HG03432 (cell line): ENCODE measurements around the gene SFTA2.
"Not testable (repeated sequence)": the region's sequence is repeated elsewhere in the genome, so short reads cannot be mapped to it uniquely, and the experiment has no call there.

Source experiments
- ATAC-seq: cut with Tn5 transposase; IDR thresholded peaks from one replicate; pipeline ENCODE4 v1.9.1; 2021; ENCODE audit warnings: mild to moderate bottlenecking, moderate library complexity; ENCODE audit not compliant: unreplicated experiment

Gene SFTA2

GRCh38 chr6:30914076-30914853 is 17.7 kb downstream of the SFTA2 start, which contains the start of gene VARS2:
Gene VARS2 (plus strand): TSS chr6:30914238. CDS start chr6:30914837, 599 bp downstream.
- peak; percentile 81 for ATAC-seq

DNA sequence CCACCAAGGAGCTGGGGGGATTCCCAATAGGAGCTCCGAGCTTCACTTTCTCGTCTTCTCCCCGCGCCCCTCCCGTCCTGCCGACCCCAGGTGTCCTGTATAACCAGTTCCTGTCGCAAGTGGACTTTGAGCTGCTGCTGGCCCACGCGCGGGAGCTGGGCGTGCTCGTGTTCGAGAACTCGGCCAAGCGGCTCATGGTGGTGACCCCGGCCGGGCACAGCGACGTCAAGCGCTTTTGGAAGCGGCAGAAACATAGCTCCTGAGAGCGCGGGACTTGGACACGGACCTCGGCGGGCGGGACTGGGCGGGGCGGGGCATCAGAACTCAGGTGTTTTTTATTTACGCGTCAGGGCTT is 18.3 kb downstream of the SFTA2 start:
- peak; percentile 18 for ATAC-seq

DNA sequence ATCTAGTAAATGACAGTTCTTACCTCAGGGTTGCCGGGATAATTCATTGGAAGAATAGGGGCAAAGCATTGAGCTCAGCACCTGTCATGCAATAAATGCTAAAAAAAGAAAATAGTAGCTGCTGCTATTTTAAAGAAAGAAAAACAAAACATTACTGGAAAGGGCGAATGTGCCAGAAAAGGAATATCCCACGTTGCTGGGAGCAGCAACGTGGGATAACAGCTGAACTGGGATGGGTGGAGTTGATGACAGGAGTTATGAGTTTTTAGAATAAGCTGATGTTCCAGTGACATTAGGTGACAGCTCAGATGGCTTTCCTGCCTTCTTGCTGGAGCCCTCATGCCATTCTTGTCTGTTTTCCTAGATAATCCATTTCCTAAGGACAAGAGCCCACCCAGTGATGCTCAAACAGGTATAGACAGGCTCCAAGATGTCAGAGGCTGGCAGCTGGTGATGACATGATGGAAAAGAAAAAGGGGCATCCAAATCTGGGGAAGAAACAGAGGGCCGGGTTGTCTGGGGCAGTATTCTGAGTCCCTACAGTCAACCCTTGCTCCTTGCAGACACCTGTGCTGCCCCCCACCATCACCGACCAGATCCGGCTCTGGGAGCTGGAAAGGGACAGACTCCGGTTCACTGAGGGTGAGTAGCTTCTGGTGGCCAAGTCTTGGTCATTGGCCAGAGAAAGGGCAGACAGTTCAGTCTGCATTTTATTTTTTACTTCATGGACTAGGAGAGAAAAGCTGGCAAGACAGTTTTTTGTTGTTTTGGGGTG is 19.0 kb downstream of the SFTA2 start:
- ATAC-seq, result no peak

- not testable (repeated sequence) for ATAC-seq
Observed at GRCh38 chr6:30910473-30910872, 21.5 kb downstream of the SFTA2 start.

- ATAC-seq, result no peak
Observed at GRCh38 chr6:30908700-30909099, 23.3 kb downstream of the SFTA2 start.

DNA sequence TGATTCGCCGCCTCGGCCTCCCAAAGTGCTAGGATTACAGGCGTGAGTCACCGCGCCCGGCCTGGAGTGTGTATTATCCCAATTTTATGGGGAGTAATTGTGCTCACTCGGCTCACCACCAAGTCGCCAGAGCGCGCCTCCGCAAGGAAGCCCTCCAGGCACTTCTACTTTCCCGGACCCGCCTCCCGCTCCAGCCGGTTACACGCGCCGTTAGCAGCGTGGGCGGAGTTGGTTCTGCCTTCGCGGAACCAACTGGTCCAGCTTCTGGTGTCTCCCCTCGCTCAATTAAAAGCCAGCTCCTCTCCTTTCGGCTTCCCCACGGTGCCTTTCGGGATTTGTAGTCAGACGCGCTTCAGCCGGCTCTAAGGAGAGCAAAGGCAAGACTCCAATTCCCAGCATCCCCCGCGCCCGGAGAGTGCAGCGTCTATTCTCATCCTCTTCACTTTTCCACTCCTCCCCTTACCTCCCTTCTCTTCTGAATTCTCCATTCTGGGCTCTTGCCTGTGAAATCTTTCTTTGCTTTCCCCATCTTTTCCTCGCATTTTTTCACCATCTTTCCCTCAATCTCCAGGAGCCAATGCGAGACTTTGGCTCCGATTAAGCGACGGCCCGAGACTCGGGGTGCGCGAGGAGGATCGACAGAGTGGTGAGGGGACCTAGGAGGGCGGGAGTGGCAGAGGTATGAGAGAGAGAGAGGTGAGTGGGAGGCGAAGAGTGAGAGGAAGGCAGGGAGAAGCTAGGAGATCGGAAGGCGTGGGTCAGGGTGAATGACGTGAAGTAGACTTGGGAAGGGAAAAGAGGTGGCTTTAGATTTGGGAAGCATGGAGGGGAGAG is 24.0 kb downstream of the SFTA2 start, which contains the start of gene GTF2H4:
Gene GTF2H4 (plus strand): TSS at position 450 of the 834 bp plus-strand sequence.
- peak; percentile 92 for ATAC-seq

DNA sequence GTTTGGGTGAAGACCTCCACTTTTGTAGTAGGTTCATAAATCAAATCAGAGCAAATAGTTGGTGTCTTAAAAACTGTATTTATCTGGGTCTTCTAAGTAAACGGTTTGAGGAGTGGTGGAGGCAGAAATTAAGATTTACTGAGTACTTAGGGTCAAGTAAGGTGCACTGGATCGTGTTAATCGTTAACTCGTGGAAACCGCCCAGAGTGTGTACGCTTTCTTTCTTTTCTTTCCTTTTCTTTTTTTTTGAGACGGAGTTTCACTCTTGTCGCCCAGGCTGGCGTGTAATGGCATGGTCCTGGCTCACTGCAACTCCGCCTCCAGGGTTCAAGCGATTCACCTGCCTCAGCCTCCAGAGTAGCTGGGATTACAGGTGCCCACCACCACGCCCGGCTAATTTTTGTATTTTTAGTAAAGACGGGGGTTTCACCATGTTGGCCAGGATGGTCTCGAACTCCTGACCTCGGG is 24.6 kb downstream of the SFTA2 start:
- not testable (repeated sequence) for ATAC-seq

DNA sequence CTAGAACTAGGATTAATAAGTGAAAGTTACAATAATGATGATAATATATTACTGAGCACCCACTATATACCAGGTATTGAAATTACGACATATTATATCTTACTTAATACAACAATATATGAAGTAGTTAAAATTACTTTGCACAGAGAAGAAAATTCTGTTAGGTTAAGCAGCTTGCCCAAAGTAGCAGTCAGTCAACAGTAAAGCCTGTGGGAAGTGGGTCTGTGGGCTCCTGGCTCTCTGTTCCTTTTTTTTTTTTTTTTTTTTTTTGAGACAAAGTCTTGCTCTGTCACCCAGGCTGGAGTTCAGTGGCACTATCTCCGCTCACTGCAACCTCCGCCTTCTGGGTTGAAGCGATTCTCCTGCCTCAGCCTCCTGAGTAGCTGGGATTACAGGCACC is 28.7 kb downstream of the SFTA2 start:
- no peak for ATAC-seq

DNA sequence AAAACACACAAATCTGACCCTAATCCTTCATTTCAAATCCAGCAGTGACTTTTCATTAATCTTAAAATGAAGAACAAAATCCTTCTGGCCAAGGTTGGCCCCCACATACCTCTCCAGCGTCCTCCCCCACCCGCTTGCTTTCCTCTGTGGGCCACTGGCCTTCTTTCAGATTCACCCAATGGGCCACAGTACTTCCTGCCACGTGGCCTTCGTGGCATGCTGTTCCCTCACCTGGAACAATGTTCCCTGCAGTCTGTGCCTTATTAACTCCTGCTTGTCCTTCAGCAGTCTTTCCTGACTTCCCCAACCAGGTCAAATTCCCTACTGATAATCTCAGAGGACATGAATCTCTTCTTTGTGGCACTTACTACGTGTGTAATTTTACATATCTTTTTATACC is 29.3 kb downstream of the SFTA2 start:
- ATAC-seq, result no peak

- not testable (repeated sequence) for ATAC-seq
Observed at GRCh38 chr6:30902196-30902595, 29.8 kb downstream of the SFTA2 start.

DNA sequence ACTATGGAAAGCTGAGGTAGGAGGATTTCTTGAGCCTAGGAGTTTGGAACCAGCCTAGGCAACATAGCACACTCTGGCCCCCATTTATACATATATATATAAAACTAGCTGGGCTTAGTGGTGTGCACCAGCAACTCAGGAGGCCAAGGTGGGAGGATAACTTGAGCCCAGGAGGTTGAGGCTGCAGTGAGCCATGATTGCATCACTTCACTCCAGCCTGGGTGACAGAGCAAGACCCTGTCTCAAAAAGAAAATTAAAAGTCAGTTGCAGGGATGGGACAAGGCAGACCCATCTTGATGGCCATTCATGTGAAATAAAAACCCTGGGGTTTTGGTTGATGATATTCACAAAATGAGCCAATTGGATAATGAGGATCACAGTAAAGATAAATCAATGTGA is 30.5 kb downstream of the SFTA2 start:
- no peak for ATAC-seq

- ATAC-seq, result no peak
Observed at GRCh38 chr6:30900863-30901417, 31.0 kb downstream of the SFTA2 start.

DNA sequence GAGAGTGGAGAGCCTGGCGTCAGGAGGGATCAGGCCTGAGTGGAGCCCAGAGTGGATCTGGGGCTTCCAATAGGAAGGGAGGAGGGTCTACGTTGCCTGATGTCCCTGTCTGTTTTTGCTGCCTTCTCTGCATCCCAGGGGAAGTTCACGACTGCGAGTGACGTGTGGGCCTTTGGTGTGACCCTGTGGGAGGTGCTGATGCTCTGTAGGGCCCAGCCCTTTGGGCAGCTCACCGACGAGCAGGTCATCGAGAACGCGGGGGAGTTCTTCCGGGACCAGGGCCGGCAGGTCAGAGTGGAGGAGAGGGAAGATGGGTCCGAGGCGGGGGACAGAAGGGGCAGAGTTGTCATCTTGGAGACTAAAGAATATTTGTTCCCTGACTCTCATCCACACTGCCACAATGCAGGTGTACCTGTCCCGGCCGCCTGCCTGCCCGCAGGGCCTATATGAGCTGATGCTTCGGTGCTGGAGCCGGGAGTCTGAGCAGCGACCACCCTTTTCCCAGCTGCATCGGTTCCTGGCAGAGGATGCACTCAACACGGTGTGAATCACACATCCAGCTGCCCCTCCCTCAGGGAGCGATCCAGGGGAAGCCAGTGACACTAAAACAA is 33.1 kb downstream of the SFTA2 start:
- no peak for ATAC-seq

DNA sequence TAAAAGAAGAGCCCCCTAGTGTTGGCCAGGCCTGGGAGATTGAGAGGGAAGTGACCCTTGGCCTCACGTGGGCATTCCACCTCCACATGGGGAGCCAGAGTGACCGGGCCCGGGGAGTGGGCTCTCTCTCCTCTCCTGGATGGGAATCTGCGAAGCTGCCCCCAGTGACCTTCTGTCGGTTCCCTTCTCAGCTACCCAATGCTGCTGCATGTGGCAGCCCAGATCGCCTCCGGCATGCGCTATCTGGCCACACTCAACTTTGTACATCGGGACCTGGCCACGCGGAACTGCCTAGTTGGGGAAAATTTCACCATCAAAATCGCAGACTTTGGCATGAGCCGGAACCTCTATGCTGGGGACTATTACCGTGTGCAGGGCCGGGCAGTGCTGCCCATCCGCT is 34.1 kb downstream of the SFTA2 start:
- no peak for ATAC-seq

GRCh38 chr6:30896541-30896940 is 35.4 kb downstream of the SFTA2 start:
- no peak for ATAC-seq

DNA sequence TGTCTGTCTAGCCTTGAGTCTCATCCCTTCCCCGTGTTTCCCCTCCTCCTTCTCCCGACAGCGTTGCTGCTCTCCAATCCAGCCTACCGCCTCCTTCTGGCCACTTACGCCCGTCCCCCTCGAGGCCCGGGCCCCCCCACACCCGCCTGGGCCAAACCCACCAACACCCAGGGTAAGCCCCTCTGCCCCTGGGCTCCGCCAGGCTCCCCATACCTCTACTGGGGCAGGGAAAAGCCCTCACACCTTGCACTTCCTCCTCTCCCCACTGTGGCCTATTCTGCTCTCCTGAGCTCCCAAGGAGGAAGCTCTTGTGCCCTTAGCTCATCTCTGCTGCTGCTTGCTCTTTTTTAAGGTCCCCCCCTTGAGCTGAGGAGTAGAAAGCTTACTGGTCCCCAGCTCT is 36.6 kb downstream of the SFTA2 start:
- ATAC-seq, result no peak

- ATAC-seq, result no peak
Observed at GRCh38 chr6:30894935-30895334, 37.0 kb downstream of the SFTA2 start.

DNA sequence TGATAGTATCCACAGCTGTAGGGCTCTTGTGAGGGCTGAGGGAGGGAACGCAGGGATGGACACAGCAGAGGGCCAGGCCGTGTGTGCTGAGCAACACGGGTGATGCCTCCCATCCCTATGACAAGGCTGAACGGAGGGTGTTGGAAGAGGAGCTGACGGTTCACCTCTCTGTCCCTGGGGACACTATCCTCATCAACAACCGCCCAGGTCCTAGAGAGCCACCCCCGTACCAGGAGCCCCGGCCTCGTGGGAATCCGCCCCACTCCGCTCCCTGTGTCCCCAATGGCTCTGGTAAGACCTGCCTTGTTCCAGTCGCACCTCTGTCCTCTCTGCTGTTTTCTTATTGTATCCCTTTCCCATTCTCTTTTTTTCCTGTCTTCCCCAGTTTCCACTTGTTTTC is 37.6 kb downstream of the SFTA2 start:
- ATAC-seq, result no peak

GRCh38 chr6:30893666-30894065 is 38.3 kb downstream of the SFTA2 start:
- ATAC-seq, result no peak

GRCh38 chr6:30893001-30893591 is 38.9 kb downstream of the SFTA2 start:
- ATAC-seq, result no peak
